NCI-H1048 (cell line): ENCODE data around the gene FOXO3.
"Not testable (repeated sequence)": the region's sequence is repeated elsewhere in the genome, so short reads cannot be mapped to it uniquely, and the experiment has no call there.

ENCODE experiments used
- DNase-seq: peaks from one replicate; lab custom pipeline; 2025; lab: John Stamatoyannopoulos, UW

Gene FOXO3

GRCh38 chr6:108658785-108659184 lies 98.1 kb downstream of the FOXO3 start:
- DNase-seq = not testable (repeated sequence)

DNA sequence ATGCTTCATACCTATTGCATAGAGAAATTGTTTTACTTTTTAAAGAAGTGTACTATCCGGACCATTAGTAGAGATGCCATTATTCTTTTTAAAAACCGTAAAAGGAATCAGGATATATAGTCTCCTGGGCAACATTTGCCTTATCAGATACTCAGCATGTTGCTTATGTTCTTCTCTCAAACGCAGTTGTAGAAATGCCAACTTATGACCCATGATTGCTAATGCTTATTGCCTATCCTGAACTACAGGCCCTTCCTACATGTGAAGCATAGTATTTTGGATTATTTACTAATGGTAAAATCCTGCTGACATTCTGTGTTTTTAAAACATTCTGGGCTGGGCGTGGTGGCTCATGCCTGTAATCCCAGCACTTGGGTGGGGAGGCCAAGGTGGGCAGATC lies 99.5 kb downstream of the FOXO3 start:
- DNase-seq = no peak

- no peak for DNase-seq
These were observed 100.7 kb downstream of the FOXO3 start for GRCh38 chr6:108661430-108661829.

GRCh38 chr6:108661982-108662381 lies 101.3 kb downstream of the FOXO3 start:
- DNase-seq = no peak

DNA sequence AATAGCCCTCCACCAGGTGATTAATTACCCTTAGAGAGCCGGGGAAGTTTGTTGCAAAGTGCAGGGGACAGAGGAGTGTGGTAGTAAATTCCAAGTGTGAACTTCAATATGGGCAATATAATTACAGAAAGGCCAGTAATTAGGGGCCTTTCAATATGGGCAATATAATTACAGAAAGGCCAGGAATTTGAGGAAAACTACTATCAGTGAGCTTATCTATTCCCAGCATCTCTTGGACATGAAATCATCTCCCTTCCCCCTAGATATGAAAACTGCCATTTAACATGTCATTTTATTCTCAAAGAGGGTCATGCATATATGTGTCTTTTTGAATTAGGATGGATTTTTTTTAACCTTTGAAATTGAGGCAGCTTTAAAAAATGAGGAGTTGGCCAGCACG lies 102.0 kb downstream of the FOXO3 start:
- DNase-seq = no peak

GRCh38 chr6:108663494-108664064 lies 102.9 kb downstream of the FOXO3 start:
- not testable (repeated sequence) for DNase-seq

- no peak for DNase-seq
These were observed 104.9 kb downstream of the FOXO3 start for GRCh38 chr6:108665495-108666196.

- DNase-seq = no peak
These were observed 106.0 kb downstream of the FOXO3 start for GRCh38 chr6:108666656-108667260.

GRCh38 chr6:108667993-108668392 lies 107.3 kb downstream of the FOXO3 start:
- no peak for DNase-seq

GRCh38 chr6:108669673-108670072 lies 109.0 kb downstream of the FOXO3 start:
- no peak for DNase-seq

GRCh38 chr6:108671175-108671574 lies 110.5 kb downstream of the FOXO3 start:
- no peak for DNase-seq

- DNase-seq = no peak
These were observed 111.1 kb downstream of the FOXO3 start for GRCh38 chr6:108671790-108672189.

DNA sequence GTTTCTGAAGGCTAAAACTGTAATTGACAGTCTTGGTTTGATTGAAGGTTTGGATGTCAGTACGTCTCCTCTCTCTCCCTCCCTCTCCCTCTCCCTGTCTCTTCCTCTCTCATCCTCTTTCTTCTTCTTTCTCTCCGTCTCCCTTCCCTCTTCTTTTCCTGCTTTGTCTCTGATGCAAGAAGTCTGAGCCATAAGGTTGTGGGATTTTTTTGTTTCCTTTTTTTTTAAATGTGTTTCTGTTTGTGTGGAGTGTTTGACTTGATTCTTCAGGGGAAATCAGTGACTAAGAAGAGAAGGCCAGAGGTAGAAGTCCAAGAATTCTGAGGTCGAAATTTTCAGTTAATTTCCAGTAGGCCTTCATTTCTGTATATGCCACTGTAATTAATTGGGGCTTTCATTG lies 111.9 kb downstream of the FOXO3 start:
- DNase-seq = no peak

GRCh38 chr6:108673153-108673552 lies 112.4 kb downstream of the FOXO3 start:
- no peak for DNase-seq

- DNase-seq = no peak
These were observed 112.9 kb downstream of the FOXO3 start for GRCh38 chr6:108673602-108674001.

- no peak for DNase-seq
These were observed 114.8 kb downstream of the FOXO3 start for GRCh38 chr6:108675226-108676200.

DNA sequence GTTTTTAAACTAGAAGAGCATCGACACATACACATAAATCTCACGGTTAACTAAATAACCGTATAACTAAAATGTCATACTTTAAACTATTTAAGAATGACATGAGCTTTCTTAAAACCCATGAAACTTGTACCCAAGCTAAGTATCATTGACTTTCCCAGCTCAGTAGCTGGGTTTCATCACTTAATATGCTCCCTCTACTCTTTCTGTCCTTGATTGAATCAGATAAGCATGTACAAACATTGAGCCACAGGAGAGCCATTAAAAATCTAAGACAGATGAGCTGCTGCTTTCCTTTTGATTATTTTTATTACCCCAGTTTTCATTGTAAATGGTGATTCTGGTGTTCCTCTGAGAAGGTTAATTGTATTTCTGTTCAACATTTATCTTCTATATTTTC lies 115.8 kb downstream of the FOXO3 start:
- DNase-seq = no peak

DNA sequence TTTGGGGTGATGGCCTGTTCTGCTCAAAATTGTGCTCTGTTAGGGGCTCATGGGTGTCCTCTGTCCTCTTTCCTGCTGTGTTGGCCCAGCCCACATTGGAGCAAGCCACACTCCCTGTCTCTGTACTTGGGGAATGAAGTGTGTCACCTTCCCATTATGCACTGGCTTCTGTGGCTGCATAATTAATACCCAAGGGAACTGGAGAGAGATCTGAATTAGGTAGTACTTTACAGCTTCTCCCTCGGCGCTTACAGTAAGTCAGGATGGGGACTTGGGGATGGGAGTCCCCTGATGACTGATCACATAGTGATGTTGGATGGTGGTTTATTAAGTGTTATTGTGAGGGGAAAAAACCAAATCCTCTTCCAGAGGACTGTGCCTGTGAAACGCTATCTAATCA lies 116.6 kb downstream of the FOXO3 start:
- DNase-seq = no peak

DNA sequence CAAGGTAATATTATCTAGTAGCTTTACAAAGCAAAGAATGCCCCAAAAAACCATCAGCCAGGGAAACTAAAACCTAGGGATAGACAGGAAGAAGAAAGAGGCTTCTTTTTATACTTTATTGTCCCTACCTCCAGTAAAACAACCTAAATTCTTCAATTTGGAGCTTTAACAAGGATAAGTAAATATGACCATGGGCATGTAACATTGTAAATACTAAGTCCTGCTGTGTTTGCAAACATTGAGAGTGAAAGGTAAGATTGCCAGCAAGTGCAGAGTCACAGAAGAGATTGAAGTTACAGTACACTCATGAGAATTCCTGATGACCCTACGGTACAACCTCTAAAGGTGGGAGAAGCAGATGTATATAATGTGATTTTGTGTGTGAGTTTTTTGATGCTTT lies 117.2 kb downstream of the FOXO3 start:
- DNase-seq = no peak

DNA sequence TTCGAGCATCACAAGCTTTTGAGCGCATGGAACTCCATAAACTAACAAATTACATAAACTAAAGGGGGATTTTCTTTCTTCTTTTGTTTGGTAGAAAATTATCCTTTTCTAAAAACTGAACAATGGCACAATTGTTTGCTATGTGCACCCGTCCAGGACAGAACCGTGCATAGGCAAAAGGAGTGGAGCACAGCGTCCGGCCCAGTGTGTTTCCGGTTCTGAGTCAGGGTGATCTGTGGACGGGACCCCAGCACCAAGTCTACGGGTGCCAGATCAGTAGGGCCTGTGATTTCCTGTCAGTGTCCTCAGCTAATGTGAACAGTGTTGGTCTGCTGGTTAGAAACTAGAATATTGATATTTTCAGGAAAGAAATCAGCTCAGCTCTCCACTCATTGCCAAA lies 119.6 kb downstream of the FOXO3 start:
- DNase-seq = not testable (repeated sequence)

- not testable (repeated sequence) for DNase-seq
These were observed 121.0 kb downstream of the FOXO3 start for GRCh38 chr6:108681721-108682120.

DNA sequence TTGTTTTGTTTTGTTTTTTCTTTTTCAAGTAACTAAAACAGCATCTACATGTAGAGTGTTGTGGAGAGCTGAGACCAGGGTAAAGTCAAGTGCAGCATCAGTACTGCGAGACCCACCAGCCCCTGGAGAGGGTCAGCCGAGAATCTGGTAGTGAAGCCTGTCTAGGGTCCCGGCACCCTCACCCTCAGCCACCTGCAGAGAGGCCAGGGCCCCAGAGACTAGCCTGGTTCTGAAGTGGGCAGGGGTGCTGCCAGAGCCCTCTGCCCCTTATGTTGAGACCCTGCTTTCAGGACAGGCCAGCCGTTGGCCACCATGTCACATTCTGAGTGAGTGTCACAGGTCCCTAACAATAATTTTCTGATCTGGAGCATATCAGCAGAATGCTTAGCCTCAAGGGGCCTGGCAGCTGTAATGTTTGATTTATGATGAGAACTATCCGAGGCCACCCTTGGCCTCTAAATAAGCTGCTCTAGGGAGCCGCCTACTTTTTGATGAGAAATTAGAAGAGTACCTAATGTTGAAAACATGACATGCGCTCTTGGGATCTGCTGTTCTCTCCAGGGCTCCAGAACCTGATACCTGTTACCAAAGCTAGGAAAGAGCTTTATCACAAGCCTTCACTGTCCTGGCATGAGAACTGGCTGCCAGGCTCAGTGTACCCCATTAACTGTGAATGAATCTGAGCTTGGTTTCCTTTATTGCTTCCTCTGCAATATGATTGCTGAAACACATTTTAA lies 121.8 kb downstream of the FOXO3 start:
- not testable (repeated sequence) for DNase-seq
